Fibroblast of lung (primary cell): ENCODE measurements around the gene RASA2. TPM values are rescaled to one million over a fixed set of nuclear protein-coding genes. Genes with fewer than 3 reads are reported as not detected.
A peak's percentile ranks its signal among the peaks of the same experiment; 100 is the strongest.

Experiments used
- DNase-seq, 2 donors: peaks; one replicate each; pipeline versions ENCODE4 v3.0.0 to v3.0.0-alpha.2; 2010; ENCODE audit warnings: low read depth in 2 of 2
- H2AFZ ChIP-seq: 2 replicates; pipeline ENCODE4 v1.5.1; 2012; ENCODE audit warnings: low read length, control low read depth, inconsistent platforms
- H3K27ac ChIP-seq: 2 replicates; pipeline ENCODE4 v1.5.1; 2011; ENCODE audit warnings: low read length, control low read depth; ENCODE audit not compliant: insufficient read depth
- H3K27me3 ChIP-seq: 2 replicates; pipeline ENCODE4 v1.5.1; 2011; ENCODE audit warnings: mild to moderate bottlenecking, low read length; ENCODE audit not compliant: control insufficient read depth, insufficient read depth
- H3K36me3 ChIP-seq: 2 replicates; pipeline ENCODE4 v1.5.1; 2011; ENCODE audit warnings: low read length; ENCODE audit not compliant: control insufficient read depth, insufficient read depth
- H3K4me1 ChIP-seq: 2 replicates; pipeline ENCODE4 v1.5.1; 2011; ENCODE audit warnings: low read length; ENCODE audit not compliant: control insufficient read depth, insufficient read depth; ENCODE audit errors: extremely low read depth
- H3K4me2 ChIP-seq: 2 replicates; pipeline ENCODE4 v1.5.1; 2011; ENCODE audit warnings: low read length, control low read depth; ENCODE audit not compliant: insufficient read depth; ENCODE audit errors: extremely low read depth
- H3K4me3 ChIP-seq, 4 experiments: fragments of 200-600 bp in 1 of 4; sonication (generic) in 1 of 4; replicated peaks in 1 of 4; 2 replicates each; pipeline ENCODE4 v1.5.1; 2011 to 2016; ENCODE audit warnings: low read length in 4 of 4, low read depth in 3 of 4, mild to moderate bottlenecking in 3 of 4, control low read depth in 2 of 4, inconsistent platforms in 1 of 4, mixed read lengths in 1 of 4; ENCODE audit not compliant: insufficient read depth in 1 of 4; ENCODE audit errors: control extremely low read depth in 1 of 4
- H3K79me2 ChIP-seq: 2 replicates; pipeline ENCODE4 v1.5.1; 2012; ENCODE audit warnings: mild to moderate bottlenecking, low read length, inconsistent platforms; ENCODE audit not compliant: control insufficient read depth, insufficient read depth
- H3K9ac ChIP-seq: 2 replicates; pipeline ENCODE4 v1.5.1; 2011; ENCODE audit warnings: mild to moderate bottlenecking, low read length, control low read depth; ENCODE audit not compliant: insufficient read depth
- H3K9me3 ChIP-seq: 2 replicates; pipeline ENCODE4 v1.5.1; 2012; ENCODE audit warnings: low read depth, low read length; ENCODE audit not compliant: control insufficient read depth, insufficient read depth
- H4K20me1 ChIP-seq: 2 replicates; pipeline ENCODE4 v1.5.1; 2011; ENCODE audit warnings: low read length; ENCODE audit not compliant: control insufficient read depth, insufficient read depth; ENCODE audit errors: extremely low read depth
- EZH2 ChIP-seq: IDR thresholded peaks from 2 replicates; pipeline ENCODE4 v1.5.1; 2012; ENCODE audit warnings: low read length, control low read depth, mild to moderate bottlenecking; ENCODE audit errors: missing control alignments
- polyA plus RNA-seq, 2 donors: library from polyadenylated mRNA; depleted of rRNA in 1 of 2; stranded (reverse) in 1 of 2; unstranded in 1 of 2; fragments of >200 nt; gene quantifications; 2 replicates each; pipeline ENCODE4 v1.2.1, GENCODE V29; 2011 to 2012; ENCODE audit warnings: missing spikeins in 1 of 2
- total RNA-seq: library from RNA; depleted of rRNA; stranded (reverse); fragments of >200 nt; gene quantifications from 2 replicates; pipeline ENCODE4 v1.2.1, GENCODE V29; 2014
- TF ChIP-seq, protein P1 (sequence below), 2 donors: IDR thresholded peaks in 1 of 2; conservative IDR thresholded peaks in 1 of 2; 1 replicate in 1 of 2; 2 replicates in 1 of 2; pipeline ENCODE4 v1.5.1; 2011 to 2012; ENCODE audit warnings: low read length in 2 of 2, control low read depth in 1 of 2, inconsistent platforms in 1 of 2, low read depth in 1 of 2, mild to moderate bottlenecking in 1 of 2

RASA2 gene
- total and polyA plus RNA-seq, 2 donors (not counting 1 experiment from before 2014, with no cell fraction given) = 10.0 to 11.4 TPM

DNA sequence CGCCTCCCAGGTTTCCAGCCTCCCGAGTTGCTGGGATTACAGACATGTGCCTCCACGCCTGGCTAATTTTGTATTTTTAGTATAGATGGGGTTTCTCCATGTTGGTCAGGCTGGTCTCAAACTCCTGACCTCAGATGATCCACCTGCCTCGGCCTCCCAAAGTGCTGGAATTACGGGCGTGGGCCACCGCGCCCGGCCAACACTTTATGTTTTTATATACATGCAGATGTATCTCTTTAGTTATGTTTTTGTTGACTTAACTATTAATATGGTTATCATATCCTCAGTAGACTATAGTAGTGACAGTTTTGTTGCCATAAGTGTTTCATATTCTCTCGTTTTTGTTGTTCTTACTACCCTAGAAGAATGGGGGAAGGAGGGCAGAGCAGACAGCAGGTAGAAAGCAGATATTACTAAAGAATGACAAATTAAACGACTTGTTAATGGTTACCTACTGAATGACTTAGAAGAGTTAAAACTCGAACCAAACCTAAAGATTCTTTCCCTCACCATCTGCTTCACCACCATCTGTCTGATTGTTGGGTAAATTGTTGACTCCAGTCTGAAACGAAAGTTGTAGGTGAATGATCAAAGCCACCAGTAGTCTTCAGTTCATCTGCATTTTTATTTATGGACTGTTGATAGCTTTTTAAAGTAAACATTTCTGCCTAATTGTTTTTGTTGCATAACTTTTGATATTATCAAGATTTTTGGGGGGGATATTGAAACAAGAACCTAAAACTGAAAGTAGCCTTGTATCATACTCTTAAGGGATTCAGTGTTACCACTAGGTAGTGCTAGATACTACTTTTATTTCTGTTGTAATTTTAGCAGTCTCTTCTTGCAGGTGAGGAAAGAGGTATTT lies 89.3 kb downstream of the RASA2 start:
- no peaks in the 10 kb centered on the region for H3K9me3 ChIP-seq
- H3K9ac ChIP-seq = no peak overlapping the region

DNA sequence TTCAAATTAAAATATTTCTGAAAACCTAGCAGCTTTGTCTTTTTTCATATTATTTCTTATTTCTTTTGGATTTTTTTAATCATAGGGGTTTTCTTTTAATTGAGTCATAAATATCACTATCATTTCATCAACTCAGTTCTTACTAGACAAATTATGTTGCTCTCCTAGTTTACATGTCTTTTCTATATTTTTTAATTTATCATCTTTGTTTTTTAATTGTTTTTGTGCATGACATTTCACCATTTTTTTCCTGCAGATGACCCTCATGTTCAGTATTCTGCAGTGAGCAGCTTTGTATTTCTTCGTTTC lies 89.9 kb downstream of the RASA2 start:
- Histone ChIP-seq H3K36me3 (peaks cover 1% of the 10 kb centered on the region), H3K79me2 (no peaks in the 10 kb centered on the region), H3K4me2 (no peak overlapping the region), H3K9ac (no peak overlapping the region), H3K9me3 (no peaks in the 10 kb centered on the region), H2AFZ (no peak overlapping the region), H3K4me3 (no peak overlapping the region), H3K27ac (no peak overlapping the region), H3K4me1 (peaks cover 6% of the 10 kb centered on the region), H4K20me1 (no peaks in the 10 kb centered on the region), H3K27me3 (no peaks in the 10 kb centered on the region)
- TF ChIP-seq, protein P1, sequence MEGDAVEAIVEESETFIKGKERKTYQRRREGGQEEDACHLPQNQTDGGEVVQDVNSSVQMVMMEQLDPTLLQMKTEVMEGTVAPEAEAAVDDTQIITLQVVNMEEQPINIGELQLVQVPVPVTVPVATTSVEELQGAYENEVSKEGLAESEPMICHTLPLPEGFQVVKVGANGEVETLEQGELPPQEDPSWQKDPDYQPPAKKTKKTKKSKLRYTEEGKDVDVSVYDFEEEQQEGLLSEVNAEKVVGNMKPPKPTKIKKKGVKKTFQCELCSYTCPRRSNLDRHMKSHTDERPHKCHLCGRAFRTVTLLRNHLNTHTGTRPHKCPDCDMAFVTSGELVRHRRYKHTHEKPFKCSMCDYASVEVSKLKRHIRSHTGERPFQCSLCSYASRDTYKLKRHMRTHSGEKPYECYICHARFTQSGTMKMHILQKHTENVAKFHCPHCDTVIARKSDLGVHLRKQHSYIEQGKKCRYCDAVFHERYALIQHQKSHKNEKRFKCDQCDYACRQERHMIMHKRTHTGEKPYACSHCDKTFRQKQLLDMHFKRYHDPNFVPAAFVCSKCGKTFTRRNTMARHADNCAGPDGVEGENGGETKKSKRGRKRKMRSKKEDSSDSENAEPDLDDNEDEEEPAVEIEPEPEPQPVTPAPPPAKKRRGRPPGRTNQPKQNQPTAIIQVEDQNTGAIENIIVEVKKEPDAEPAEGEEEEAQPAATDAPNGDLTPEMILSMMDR (conservative IDR thresholded peaks at IDR 0.05 in 1 of 2, IDR thresholded peaks at IDR 0.05 in 1 of 2; ENCODE audit: low read depth in 1 of 2, low read length in 2 of 2) = no peak
- no peak for TF ChIP-seq EZH2
- no peak for DNase-seq

More for the DNA sequence above, 89.3 kb downstream of the RASA2 start:
- Histone ChIP-seq H3K4me3 (peak overlapping the region in 1 of 4 experiments; percentile 50), H4K20me1 (no peaks in the 10 kb centered on the region), H3K27ac (no peak overlapping the region), H3K79me2 (no peaks in the 10 kb centered on the region), H3K4me2 (peak overlapping the region; percentile 38), H3K4me1 (peaks cover 6% of the 10 kb centered on the region), H2AFZ (no peak overlapping the region), H3K27me3 (no peaks in the 10 kb centered on the region), H3K36me3 (peaks cover 4% of the 10 kb centered on the region)
- TF ChIP-seq EZH2 = no peak
- TF ChIP-seq, protein P1 (conservative IDR thresholded peaks at IDR 0.05 in 1 of 2, IDR thresholded peaks at IDR 0.05 in 1 of 2; ENCODE audit: low read depth in 1 of 2, low read length in 2 of 2) = peak in 1 of 2 donors; percentile 63
- DNase-seq = peak; percentile 11 to 68

DNA sequence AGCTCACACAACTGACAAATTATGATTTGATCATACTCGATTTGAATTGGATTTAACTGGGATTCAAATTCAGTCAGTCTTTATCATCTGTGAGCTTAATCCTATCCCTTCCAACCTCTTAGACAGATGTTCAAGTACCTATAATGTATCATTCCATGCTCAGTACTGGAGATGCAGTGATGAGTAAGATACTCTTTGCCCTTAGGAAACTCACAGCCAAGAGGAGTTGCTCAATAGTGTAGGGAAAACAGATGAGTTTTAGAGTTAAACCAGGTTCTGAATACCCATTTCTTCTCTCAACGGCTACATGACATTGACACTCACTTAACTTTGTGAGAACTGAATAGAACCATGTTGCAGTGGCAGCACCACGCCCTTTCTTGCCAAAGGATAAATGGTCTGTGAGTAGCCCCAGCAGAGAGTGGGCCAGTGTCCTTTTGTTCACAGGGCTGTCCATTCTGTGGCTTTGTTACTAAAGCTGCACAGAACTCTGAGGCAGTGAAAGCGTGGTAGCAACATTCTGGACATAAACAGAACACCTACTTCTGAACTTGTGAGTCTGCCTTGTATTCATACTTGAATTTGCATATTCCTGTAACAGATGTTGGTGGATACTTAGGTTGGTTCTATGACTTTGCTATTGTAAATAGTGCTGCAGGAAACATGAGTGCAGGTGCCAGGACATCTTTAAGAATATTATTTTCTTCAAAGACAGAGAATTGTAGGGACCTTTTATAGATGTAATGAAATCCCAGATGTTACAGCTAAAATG lies 91.6 kb downstream of the RASA2 start:
- no peaks in the 10 kb centered on the region for H3K79me2 ChIP-seq
- peak; percentile 30 to 55 for DNase-seq
- TF ChIP-seq, protein P1 (conservative IDR thresholded peaks at IDR 0.05 in 1 of 2, IDR thresholded peaks at IDR 0.05 in 1 of 2; ENCODE audit: low read depth in 1 of 2, low read length in 2 of 2) = no peak
- no peak for TF ChIP-seq EZH2
- no peaks in the 10 kb centered on the region for H4K20me1 ChIP-seq
- no peaks in the 10 kb centered on the region for H3K36me3 ChIP-seq
- no peak overlapping the region for H3K9ac ChIP-seq
- H2AFZ ChIP-seq = no peak overlapping the region
- H3K4me3 ChIP-seq = no peak overlapping the region
- peaks cover 6% of the 10 kb centered on the region for H3K4me1 ChIP-seq
- H3K4me2 ChIP-seq = no peak overlapping the region
- no peak overlapping the region for H3K27ac ChIP-seq
- H3K9me3 ChIP-seq = no peaks in the 10 kb centered on the region
- no peaks in the 10 kb centered on the region for H3K27me3 ChIP-seq
